ENCODE data around the gene ADAT3.
A peak's percentile ranks its signal among the peaks of the same experiment; 100 is the strongest.

Gene ADAT3

GRCh38 chr19:1863638-1864479 lies 41.3 kb upstream of the ADAT3 start (continued):
- TF ChIP-seq, protein P1, sequence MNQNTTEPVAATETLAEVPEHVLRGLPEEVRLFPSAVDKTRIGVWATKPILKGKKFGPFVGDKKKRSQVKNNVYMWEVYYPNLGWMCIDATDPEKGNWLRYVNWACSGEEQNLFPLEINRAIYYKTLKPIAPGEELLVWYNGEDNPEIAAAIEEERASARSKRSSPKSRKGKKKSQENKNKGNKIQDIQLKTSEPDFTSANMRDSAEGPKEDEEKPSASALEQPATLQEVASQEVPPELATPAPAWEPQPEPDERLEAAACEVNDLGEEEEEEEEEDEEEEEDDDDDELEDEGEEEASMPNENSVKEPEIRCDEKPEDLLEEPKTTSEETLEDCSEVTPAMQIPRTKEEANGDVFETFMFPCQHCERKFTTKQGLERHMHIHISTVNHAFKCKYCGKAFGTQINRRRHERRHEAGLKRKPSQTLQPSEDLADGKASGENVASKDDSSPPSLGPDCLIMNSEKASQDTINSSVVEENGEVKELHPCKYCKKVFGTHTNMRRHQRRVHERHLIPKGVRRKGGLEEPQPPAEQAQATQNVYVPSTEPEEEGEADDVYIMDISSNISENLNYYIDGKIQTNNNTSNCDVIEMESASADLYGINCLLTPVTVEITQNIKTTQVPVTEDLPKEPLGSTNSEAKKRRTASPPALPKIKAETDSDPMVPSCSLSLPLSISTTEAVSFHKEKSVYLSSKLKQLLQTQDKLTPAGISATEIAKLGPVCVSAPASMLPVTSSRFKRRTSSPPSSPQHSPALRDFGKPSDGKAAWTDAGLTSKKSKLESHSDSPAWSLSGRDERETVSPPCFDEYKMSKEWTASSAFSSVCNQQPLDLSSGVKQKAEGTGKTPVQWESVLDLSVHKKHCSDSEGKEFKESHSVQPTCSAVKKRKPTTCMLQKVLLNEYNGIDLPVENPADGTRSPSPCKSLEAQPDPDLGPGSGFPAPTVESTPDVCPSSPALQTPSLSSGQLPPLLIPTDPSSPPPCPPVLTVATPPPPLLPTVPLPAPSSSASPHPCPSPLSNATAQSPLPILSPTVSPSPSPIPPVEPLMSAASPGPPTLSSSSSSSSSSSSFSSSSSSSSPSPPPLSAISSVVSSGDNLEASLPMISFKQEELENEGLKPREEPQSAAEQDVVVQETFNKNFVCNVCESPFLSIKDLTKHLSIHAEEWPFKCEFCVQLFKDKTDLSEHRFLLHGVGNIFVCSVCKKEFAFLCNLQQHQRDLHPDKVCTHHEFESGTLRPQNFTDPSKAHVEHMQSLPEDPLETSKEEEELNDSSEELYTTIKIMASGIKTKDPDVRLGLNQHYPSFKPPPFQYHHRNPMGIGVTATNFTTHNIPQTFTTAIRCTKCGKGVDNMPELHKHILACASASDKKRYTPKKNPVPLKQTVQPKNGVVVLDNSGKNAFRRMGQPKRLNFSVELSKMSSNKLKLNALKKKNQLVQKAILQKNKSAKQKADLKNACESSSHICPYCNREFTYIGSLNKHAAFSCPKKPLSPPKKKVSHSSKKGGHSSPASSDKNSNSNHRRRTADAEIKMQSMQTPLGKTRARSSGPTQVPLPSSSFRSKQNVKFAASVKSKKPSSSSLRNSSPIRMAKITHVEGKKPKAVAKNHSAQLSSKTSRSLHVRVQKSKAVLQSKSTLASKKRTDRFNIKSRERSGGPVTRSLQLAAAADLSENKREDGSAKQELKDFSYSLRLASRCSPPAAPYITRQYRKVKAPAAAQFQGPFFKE (tag by site-specific recombination; IDR thresholded peaks at IDR 0.05; ENCODE audit: borderline replicate concordance) = no peak
- TF ChIP-seq ZNF654 (tag by site-specific recombination; IDR thresholded peaks at IDR 0.05; ENCODE audit: low read depth) (no peak), ZNF514 (tag by site-specific recombination; IDR thresholded peaks at IDR 0.05) (no peak), ZBTB17 (tag by site-specific recombination; IDR thresholded peaks at IDR 0.05) (no peak), ZNF48 (tag by site-specific recombination; IDR thresholded peaks at IDR 0.05) (no peak), ZNF148 (tag by site-specific recombination; IDR thresholded peaks at IDR 0.05; ENCODE audit: borderline replicate concordance) (no peak), ZNF266 (tag by site-specific recombination; IDR thresholded peaks at IDR 0.05; ENCODE audit: low read depth) (no peak), ZNF571 (tag by site-specific recombination; IDR thresholded peaks at IDR 0.05) (no peak), ZNF664 (tag by site-specific recombination; IDR thresholded peaks at IDR 0.05) (no peak), ZNF433 (tag by site-specific recombination; IDR thresholded peaks at IDR 0.05; ENCODE audit: low read depth) (no peak), KLF17 (tag by site-specific recombination; IDR thresholded peaks at IDR 0.05) (peak; percentile 90), KLF7 (tag by site-specific recombination; IDR thresholded peaks at IDR 0.05; ENCODE audit: borderline replicate concordance) (peak; percentile 36; the same call in 1 of the 2 replicates), MYNN (tag by site-specific recombination; IDR thresholded peaks at IDR 0.05; ENCODE audit: borderline replicate concordance) (no peak), GLI2 (tag by site-specific recombination; IDR thresholded peaks at IDR 0.05; ENCODE audit: borderline replicate concordance, low read depth) (no peak), ZNF404 (tag by site-specific recombination; IDR thresholded peaks at IDR 0.05) (no peak), ZNF311 (tag by site-specific recombination; IDR thresholded peaks at IDR 0.05; ENCODE audit: borderline replicate concordance) (no peak), ZNF2 (tag by site-specific recombination; IDR thresholded peaks at IDR 0.05) (no peak), ZNF16 (tag by site-specific recombination; IDR thresholded peaks at IDR 0.05; ENCODE audit: low read depth) (no peak), ZBTB10 (tag by site-specific recombination; IDR thresholded peaks at IDR 0.05) (peak; percentile 98)
- TF ChIP-seq, protein P2, sequence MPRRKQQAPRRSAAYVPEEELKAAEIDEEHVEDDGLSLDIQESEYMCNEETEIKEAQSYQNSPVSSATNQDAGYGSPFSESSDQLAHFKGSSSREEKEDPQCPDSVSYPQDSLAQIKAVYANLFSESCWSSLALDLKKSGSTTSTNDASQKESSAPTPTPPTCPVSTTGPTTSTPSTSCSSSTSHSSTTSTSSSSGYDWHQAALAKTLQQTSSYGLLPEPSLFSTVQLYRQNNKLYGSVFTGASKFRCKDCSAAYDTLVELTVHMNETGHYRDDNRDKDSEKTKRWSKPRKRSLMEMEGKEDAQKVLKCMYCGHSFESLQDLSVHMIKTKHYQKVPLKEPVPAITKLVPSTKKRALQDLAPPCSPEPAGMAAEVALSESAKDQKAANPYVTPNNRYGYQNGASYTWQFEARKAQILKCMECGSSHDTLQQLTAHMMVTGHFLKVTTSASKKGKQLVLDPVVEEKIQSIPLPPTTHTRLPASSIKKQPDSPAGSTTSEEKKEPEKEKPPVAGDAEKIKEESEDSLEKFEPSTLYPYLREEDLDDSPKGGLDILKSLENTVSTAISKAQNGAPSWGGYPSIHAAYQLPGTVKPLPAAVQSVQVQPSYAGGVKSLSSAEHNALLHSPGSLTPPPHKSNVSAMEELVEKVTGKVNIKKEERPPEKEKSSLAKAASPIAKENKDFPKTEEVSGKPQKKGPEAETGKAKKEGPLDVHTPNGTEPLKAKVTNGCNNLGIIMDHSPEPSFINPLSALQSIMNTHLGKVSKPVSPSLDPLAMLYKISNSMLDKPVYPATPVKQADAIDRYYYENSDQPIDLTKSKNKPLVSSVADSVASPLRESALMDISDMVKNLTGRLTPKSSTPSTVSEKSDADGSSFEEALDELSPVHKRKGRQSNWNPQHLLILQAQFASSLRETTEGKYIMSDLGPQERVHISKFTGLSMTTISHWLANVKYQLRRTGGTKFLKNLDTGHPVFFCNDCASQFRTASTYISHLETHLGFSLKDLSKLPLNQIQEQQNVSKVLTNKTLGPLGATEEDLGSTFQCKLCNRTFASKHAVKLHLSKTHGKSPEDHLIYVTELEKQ (tag by site-specific recombination; IDR thresholded peaks at IDR 0.05; ENCODE audit: borderline replicate concordance) = no peak
- TF ChIP-seq, protein P3, sequence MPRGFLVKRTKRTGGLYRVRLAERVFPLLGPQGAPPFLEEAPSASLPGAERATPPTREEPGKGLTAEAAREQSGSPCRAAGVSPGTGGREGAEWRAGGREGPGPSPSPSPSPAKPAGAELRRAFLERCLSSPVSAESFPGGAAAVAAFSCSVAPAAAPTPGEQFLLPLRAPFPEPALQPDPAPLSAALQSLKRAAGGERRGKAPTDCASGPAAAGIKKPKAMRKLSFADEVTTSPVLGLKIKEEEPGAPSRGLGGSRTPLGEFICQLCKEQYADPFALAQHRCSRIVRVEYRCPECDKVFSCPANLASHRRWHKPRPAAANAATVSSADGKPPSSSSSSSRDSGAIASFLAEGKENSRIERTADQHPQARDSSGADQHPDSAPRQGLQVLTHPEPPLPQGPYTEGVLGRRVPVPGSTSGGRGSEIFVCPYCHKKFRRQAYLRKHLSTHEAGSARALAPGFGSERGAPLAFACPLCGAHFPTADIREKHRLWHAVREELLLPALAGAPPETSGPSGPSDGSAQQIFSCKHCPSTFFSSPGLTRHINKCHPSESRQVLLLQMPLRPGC (tag by site-specific recombination; IDR thresholded peaks at IDR 0.05) = 0 out of 2 replicates have a peak, but pooled peaks have one; percentile 22
